HG03342 (cell line): ENCODE data around the gene MAEL.
"Not testable (repeated sequence)": the region's sequence is repeated elsewhere in the genome, so short reads cannot be mapped to it uniquely, and the experiment has no call there.

Experiments
- ATAC-seq: cut with Tn5 transposase; IDR thresholded peaks from one replicate; pipeline ENCODE4 v1.9.1; 2021; ENCODE audit warnings: mild to moderate bottlenecking, moderate library complexity; ENCODE audit not compliant: unreplicated experiment

The MAEL gene

DNA sequence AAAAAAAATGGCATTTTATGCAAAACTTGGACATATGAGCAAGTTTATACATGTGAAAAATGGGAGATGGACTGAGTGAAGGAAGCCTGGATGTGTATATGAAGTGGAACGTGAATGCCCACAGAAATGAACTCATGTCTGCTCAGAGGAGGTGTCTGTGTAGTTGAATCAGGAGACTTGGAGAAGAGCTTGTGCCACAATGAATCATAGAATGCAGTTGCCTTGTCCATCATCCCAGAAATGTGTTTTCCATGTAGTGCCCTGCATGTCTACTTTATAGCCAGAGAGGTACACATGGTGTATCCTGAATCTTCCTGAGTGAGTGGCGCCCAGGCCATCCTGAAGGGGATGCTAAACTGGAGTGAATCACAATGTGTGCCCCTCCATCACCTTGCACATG is 11.1 kb upstream of the MAEL start:
- no peak for ATAC-seq

- ATAC-seq, result no peak
Observed at GRCh38 chr1:166978821-166979220, 10.3 kb upstream of the MAEL start.

DNA sequence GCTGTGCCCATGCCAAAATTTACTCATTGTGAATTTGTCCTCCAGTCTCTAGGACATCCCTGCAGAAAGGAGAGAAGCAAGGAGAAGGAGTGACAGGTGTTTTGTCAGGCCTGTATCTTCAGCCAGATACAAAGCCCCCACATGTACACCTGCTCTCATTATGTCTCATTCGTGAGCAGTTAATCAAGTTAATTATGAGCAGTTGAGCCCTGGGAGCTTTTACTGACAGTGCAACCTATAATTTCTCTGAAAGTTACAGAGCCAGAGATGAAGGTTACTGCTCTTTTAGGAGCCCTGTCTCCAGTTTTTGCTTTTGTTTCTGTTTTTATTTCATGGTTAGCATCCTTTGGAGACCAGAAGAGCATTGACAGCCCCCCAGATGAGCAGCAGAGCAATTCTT is 8.7 kb upstream of the MAEL start:
- no peak for ATAC-seq

GRCh38 chr1:166980818-166981217 is 8.3 kb upstream of the MAEL start:
- ATAC-seq, result no peak

- ATAC-seq, result no peak
Observed at GRCh38 chr1:166981589-166981988, 7.5 kb upstream of the MAEL start.

GRCh38 chr1:166999075-166999474 is 10.0 kb downstream of the MAEL start:
- ATAC-seq, result no peak

GRCh38 chr1:166999500-167000055 is 10.5 kb downstream of the MAEL start:
- no peak for ATAC-seq

GRCh38 chr1:167000546-167000945 is 11.5 kb downstream of the MAEL start:
- no peak for ATAC-seq

GRCh38 chr1:167002354-167002753 is 13.3 kb downstream of the MAEL start:
- no peak for ATAC-seq

DNA sequence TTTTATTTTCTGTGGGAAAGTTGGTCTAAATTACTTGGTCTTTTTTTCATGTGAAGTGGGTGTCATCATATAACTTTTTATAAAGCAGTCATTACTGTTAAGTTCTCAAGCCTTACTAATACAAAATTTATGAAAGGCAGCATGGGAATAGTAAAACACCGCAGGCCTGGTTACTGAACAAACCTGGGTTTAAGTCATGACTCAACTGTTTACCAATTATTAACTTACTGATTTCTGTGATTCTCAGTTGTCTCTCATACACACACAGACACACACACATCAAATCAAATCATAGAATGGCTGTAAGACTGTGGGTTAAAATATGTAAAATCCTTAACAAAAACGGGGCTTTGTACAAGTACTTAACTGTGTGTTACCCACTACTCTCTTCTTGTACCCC is 14.6 kb downstream of the MAEL start:
- no peak for ATAC-seq

GRCh38 chr1:167011560-167012191 is 22.6 kb downstream of the MAEL start:
- no peak for ATAC-seq

DNA sequence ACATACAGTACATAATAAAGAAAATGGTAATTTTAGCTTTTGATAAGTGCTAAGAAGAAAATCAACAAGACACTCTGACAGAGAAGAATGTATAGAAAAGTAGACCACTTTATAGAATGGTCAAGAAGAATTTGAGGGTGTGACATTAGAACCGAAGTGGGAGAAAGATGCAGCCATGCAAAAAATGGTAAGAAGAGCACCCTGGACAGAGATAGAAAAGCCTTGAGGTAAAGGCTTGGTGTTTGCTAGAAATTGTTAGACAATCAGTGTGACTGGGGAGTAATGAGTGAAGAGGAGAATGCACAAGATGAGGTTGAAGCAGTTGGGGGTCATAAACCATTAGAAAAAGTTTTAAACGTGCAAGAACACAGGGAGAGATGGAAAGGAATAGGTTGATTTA is 23.5 kb downstream of the MAEL start:
- no peak for ATAC-seq

DNA sequence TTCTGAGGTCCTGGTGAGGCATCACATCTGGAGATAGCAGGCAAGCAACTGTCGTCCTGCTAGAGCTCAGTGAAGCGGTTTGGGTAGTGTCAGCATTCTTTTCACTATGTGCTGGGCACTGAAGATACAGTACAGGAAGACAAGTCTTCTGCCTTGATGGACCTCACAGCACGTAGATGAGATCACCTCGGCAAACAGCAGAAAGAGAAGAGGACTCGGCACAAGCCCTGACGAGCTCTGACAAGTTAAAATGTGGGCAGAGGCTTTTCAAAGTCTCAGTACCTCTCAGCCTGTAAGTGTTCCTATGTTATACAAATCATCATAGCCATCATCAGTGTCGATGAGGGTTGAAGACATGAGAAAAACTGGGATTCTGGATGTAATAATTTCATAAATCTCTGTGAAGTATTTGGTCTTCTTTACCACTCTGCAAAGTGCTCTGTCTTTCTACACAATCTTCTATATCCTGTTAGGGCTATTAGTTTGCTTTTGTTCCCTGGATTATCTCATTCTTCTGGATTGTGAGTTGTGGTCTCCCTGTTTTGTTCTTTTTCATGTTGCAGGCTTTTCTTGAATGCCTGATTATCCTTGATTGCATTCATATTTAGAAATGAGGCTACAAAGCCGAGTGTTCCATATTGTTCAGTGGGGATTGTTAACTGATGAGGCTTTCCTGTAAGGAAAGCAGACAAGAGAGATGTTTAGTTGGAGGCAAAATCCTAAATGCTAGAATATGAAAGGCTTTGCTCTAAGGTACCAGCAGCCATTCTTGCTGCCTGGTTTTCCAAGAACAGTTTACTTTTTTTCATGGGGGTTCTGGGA is 24.2 kb downstream of the MAEL start:
- ATAC-seq, result no peak

- ATAC-seq, result no peak
Observed at GRCh38 chr1:167016100-167016750, 27.1 kb downstream of the MAEL start.

DNA sequence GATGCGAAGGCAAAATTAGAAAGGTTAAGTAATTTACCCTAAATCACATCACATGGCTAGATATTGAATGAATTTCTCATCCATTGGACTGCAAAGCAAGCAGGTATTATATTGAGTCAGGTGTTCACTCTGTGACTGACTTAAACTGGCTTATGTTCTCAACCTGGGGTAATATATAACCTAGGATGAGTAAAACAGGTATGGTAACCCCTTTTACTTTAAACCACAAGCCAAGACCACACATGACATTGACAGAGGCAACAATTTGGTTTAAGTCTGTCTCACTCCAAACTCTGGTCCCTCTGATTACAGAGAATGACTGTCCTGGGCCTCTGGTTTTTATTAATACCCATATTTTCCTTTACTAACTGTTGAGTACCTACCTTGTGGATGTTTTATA is 33.3 kb downstream of the MAEL start:
- ATAC-seq, result no peak

DNA sequence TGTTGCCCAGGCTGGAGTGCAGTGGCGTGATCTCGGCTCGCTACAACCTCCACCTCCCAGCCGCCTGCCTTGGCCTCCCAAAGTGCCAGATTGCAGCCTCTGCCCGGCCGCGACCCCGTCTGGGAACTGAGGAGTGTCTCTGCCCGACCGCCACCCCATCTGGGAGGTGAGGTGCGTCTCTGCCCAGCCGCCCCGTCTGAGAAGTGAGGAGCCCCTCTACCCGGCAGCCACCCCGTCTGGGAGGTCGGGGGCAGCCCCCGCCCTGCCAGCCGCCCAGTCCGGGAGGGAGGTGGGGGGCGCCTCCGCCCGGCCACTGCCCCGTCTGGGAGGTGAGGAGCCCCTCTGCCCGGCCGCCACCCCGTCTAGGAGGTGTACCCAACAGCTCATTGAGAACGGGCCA is 40.5 kb downstream of the MAEL start:
- not testable (repeated sequence) for ATAC-seq

GRCh38 chr1:167033646-167034045 is 44.6 kb downstream of the MAEL start:
- ATAC-seq, result no peak

GRCh38 chr1:167043752-167044488 is 54.8 kb downstream of the MAEL start:
- peak; percentile 100 for ATAC-seq

- ATAC-seq, result no peak
Observed at GRCh38 chr1:167051907-167052306, 62.8 kb downstream of the MAEL start.

GRCh38 chr1:167052389-167052788 is 63.3 kb downstream of the MAEL start:
- ATAC-seq, result no peak

GRCh38 chr1:167054531-167054930 is 65.5 kb downstream of the MAEL start:
- no peak for ATAC-seq
